ENCODE measurements around the gene EYS.

EYS gene

DNA sequence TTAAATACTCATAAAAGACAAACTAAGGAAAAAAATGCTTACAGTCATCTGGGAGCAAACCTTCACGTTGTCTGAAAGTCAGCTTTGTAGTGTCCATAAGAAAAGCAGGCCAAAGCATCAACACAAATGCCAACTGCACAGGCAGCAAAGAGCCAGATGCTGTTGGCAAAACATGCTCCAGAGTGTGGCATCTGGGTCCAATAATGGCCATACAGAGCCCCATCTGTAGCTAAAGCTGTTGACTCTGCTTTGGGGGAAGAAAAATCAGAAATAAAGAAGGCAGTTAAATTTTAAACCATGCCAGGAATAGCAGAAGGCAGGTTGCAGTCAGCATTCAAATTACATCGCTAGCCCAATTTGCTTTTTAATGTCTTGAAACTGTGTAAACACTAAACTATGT is 776.3 kb downstream of the EYS start:
- DNase-seq = no peak

DNA sequence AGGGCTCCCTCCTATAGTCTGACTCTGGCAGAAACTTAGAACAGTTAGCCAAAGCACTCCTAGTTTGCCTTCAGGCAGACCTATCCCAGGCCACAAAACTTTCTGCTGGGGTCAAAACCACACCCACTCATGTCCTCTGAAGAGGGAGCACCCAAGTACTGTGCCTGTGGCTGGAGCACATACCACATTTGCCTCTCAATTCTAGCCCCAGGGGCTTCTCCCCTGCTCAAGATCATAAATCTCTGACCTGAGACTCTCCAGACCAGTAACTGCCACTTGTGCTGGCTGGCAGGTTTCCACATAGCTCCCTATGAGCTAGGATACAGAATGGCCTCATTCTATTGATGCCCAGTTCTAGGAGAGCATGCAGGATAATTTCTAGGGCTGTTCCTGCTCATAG is 781.0 kb downstream of the EYS start:
- DNase-seq = no peak

DNA sequence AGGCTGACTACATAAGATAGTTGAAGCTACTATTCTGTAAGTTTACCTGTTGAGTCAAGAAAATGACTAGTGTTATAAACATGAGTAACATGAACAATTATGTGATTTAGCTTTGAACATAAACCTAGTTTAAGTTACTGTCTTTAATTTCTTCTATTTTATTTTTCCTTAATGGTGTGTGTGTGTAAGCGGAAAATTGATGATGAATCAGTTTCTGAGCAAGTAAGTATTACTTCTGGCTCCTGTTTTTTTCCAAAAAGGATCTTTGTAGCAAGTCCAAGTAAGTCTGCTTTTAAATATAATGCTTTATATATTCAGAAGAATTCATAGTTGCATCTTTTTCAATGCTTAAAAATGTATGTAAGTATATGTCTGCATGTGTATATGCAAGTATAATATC is 786.8 kb downstream of the EYS start:
- DNase-seq = no peak

GRCh38 chr6:64914124-64914523 is 792.9 kb downstream of the EYS start:
- no peak for DNase-seq

DNA sequence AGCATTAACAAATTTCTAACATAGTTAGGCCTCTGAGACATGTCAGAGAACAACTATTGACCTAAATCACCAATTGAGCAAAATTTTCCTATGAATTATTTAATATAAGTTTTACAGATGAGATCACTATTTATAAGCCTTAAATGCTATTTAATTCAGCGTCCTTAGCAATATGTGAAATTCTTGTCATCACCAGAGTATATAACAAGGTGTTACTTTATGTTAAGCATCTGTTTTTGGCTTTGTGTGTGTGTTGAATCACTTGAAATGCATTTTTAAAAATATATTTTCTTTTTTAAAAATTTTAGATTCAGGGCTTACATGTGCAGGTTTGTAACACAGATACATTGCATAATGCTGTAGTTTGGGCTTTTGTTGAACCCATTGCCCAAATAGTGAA is 794.1 kb downstream of the EYS start:
- DNase-seq = no peak

GRCh38 chr6:64908104-64908503 is 798.9 kb downstream of the EYS start:
- DNase-seq = no peak

GRCh38 chr6:64904616-64905015 is 802.4 kb downstream of the EYS start:
- no peak for DNase-seq

GRCh38 chr6:64902596-64902995 is 804.4 kb downstream of the EYS start:
- no peak for DNase-seq

GRCh38 chr6:64896939-64897338 is 810.1 kb downstream of the EYS start:
- no peak for DNase-seq

GRCh38 chr6:64895945-64896344 is 811.1 kb downstream of the EYS start:
- no peak for DNase-seq

GRCh38 chr6:64890609-64891008 is 816.4 kb downstream of the EYS start:
- DNase-seq = no peak

- DNase-seq = no peak
Observed at GRCh38 chr6:64889144-64889543, 817.9 kb downstream of the EYS start.

DNA sequence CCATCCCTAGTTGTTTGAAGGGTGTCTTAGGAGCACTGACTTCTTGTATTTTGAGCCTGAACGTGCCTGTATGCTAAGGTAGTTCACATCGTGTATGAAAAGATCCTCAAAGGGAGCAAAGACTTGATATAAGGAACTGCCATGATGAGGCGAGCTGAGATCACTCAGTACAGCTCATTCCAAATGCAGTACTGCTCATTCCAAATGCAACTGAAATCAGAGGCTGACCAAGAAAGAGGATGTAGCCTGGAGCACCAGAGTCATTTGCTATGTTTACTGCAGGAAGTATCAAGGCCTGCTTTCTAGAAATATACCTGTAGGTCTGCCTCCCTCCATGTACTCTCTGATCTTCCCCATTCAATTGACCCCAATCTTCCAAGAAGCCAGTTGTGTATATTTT is 832.2 kb downstream of the EYS start:
- no peak for DNase-seq

GRCh38 chr6:64872633-64873032 is 834.4 kb downstream of the EYS start:
- DNase-seq = no peak

DNA sequence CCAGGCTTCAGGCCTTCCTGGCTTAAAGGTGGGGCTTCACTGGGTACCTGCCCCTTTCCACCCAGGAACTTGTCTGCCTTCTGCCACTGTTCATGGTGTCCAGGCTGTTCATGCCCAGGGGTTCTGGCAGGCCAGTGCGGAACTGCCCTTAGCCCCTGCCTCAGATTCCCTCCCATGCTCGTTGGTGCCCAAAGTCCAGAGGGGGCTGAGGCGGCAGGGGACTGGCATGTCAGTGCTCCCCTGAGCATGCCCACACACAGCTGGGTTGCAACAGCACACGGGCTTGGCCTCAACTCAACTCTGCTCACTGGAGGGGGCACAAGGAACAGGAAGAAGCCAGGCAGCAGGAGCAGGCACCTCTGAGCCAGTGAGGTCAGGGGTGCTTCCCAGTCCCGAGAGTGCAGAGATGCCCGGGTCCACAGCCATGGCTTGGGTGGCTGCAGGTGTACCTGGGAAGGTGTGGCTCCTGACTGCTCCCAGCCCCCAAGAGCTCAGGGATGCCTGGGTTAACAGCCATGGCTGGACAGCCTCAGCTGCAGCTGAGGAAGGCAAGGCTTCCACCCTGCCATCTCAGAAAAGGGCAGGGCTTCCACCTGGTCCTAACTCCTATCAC is 845.9 kb downstream of the EYS start:
- DNase-seq = no peak

DNA sequence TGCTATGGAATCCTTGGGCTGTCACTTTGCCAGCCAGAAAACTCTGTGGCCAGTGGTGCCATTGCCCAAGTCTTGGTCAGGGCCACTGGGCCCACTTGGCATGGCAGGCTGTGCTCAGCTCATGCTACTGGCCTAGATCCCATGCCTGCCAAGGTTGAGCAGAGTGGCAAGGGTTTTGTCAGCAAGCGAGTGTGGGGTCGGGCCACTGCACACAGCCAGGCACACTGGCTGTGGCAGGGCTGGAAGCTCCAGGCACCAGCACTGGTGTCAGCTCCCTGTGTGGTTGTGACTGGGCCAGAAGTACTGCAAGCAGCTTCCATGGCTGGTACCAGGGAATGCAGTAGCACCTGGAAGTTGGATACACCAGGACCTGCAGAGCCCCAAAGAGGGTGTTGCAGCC is 846.8 kb downstream of the EYS start:
- no peak for DNase-seq

GRCh38 chr6:64850121-64850520 is 856.9 kb downstream of the EYS start:
- DNase-seq = no peak

DNA sequence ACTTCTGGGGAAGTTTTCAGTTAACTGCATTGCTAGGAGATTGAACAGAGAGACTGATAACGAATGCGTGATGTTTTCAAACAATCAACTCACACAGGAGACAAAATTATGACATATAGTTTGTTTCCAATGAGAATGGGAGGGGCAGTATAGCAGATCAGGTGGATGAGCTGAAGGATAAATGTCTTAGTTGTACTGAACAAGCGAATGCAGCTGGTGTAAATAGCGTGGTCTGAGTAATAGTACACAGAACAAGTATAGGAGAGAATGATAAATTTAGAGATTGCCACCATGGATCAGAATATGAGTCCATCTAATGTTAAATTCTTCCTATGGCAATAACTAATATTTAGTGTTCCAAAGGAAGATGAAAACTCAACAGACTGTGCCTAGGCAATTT is 858.6 kb downstream of the EYS start:
- no peak for DNase-seq

DNA sequence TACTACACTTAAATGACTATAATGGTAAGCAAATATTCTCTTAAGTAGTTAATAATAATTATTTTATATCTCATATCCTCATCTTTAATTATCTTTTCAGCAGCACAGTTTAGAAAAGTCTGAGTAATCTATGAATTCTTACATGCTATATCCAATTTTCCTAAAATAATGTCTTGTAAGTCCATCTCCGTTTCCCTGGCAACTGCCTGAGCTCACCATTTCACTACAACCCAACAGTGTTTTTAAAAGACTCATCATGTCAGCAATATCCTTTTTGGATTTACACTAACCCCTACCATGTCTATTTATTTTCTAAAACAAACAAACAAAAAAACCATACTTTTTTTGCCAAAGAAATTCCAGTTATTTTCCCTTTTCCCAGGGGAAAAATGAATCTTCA is 859.6 kb downstream of the EYS start:
- DNase-seq = no peak

GRCh38 chr6:64838726-64839125 is 868.3 kb downstream of the EYS start:
- DNase-seq = no peak

DNA sequence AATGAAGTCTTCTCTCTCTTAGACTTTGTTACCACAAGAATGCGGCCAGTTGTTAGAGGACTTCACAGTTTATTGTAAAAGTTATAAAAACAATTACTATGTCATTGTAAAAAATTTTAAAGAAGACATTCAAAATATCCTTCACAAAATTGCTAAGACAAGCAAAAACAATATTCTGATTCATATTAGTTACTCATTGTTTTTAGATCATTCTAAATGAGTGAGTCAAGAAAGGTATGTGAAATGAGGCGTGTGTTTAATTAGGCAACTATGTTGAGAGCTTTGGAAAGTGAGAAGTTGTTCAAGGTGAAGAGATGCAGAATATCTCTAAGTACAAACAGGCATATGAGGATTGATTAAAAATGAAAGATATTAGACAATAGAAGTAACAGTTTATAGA is 875.3 kb downstream of the EYS start:
- DNase-seq = no peak

DNA sequence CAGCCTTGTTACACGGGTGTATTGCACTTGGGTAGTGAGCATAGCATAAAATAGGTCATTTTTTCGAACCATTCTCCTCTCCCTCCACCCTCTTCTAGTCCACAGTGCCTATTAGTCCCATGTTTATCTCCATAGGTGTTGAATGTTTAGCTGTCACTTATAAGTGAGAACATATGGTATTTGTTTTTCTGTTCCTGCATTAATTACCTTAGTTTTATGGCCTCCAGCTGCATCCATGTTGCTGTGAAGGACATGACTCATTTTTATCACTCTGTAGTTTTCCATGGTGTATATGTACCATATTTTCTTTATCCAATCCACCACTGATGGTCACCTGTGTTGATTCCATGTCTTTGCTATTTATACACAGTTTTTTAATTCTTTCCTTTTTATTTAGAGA is 889.5 kb downstream of the EYS start:
- DNase-seq = no peak

DNA sequence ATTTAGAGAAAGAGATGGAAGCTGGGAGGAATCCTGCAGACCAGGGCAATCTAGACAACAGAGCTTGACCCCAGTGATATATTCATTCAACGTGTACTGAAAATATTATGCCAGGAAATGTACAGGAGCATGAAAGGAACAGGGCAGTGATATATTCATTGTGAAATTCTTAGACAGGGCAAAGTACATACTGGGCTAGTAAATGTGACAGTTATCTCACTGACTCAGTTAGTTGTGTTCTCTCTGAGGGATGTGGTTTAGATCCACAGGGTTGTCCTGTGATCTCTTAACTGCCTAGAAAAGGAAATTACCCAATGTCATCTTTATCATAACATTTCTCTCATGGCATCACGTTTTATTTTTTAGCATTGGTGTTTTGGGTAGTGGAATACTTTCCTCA is 891.3 kb downstream of the EYS start:
- no peak for DNase-seq

GRCh38 chr6:64812138-64812537 is 894.9 kb downstream of the EYS start:
- DNase-seq = no peak

DNA sequence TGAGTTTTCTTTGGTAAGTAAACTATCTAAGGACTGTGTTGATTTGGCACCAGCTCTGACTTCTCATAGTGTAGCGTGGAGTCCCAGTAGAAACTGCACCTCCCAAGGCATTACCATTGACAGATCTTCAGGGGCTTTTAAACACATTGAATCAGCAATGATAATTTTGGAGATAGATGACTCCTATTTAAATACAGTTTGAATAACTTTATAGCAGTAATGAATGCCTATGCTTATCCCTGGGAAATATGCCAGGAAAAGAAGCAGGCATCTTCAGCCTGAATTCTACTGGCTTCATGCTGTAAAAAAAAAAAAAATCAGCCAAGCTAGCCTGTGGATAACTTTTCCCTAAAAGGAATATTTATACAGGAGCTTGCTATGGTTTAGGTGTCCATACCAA is 895.9 kb downstream of the EYS start:
- DNase-seq = no peak

DNA sequence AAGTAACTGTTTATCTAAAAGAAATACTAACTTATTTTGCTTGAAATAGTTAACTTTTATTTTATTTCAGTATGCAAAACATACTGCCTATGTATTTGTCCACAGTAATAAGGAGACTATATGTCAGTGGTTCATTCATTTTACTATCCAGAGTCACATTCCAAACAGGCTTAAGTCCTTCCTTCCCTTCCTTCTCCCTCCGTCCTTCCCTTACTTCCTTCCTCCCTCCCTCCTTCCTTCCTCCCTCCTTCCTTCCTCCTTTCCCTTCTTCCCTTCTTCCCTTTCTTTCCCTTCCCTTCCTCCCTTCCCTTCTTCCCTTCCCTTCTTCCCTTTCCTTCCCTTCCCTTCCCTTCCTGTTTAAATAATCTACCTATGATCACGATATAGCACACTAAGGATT is 899.2 kb downstream of the EYS start:
- no peak for DNase-seq

All from activated CD4-positive, alpha-beta T cell treated with anti-CD3 and anti-CD28 coated beads, Interleukin-10, Interleukin-2, amounts not matched to agents 100 ng/mL and 50 ng/mL, durations not matched to agents 16 hours and 8 hours (primary cell).